Naive thymus-derived CD4-positive, alpha-beta T cell (primary cell): ENCODE data around the gene SMAD1. TPM values are rescaled to one million over a fixed set of nuclear protein-coding genes. Genes with fewer than 3 reads are reported as not detected.

Experiments
- ATAC-seq: fragments of 150-1000 bp; cut with Tn5 transposase; 2 replicates; pipeline ENCODE4 v1.10.0; 2021; ENCODE audit warnings: mild to moderate bottlenecking, moderate library complexity
- CTCF ChIA-PET: fragments of 350-600 bp; sonication (Branson Sonifier 250); formaldehyde crosslinking; loops from one replicate; lab custom pipeline; 2021; ENCODE audit warnings: antibody characterized with exemption; lab: Charles Lee
- POLR2A ChIA-PET: fragments of 350-600 bp; sonication (Branson Sonifier 250); formaldehyde crosslinking; loops from one replicate; lab custom pipeline; 2021; ENCODE audit warnings: antibody characterized with exemption, inconsistent platforms; lab: Charles Lee
- DNase-seq, 9 donors: peaks; one replicate each; pipeline versions ENCODE4 v3.0.0 to v3.0.0-alpha.2; 2020 to 2022; ENCODE audit warnings: mixed read lengths in 1 of 9
- H3K27ac ChIP-seq: one replicate; pipeline ENCODE4 v1.7.0; 2013; ENCODE audit warnings: mild to moderate bottlenecking, low read depth, low read length, moderate library complexity
- H3K27me3 ChIP-seq, 2 donors: one replicate each; pipeline ENCODE4 v1.7.0; 2013; ENCODE audit warnings: low read length in 2 of 2, mild to moderate bottlenecking in 2 of 2, moderate library complexity in 2 of 2; ENCODE audit not compliant: control insufficient read depth in 2 of 2, insufficient read depth in 2 of 2
- H3K36me3 ChIP-seq, 3 experiments: 1 replicate in 2 of 3; 2 replicates in 1 of 3; pipeline ENCODE4 v1.7.0; 2013; ENCODE audit warnings: low read length in 3 of 3, mild to moderate bottlenecking in 3 of 3, moderate library complexity in 1 of 3; ENCODE audit not compliant: insufficient read depth in 3 of 3, control insufficient read depth in 2 of 3
- H3K4me1 ChIP-seq, 2 donors: one replicate each; pipeline ENCODE4 v1.7.0; 2013; ENCODE audit warnings: low read length in 2 of 2, mild to moderate bottlenecking in 2 of 2, moderate library complexity in 1 of 2; ENCODE audit not compliant: control insufficient read depth in 2 of 2, insufficient read depth in 2 of 2
- H3K4me3 ChIP-seq: 2 replicates; pipeline ENCODE4 v1.7.0; 2013; ENCODE audit warnings: mild to moderate bottlenecking, low read length
- H3K9me3 ChIP-seq, 3 experiments: 1 replicate in 2 of 3; 2 replicates in 1 of 3; pipeline ENCODE4 v1.7.0; 2013; ENCODE audit warnings: low read length in 3 of 3; ENCODE audit not compliant: control insufficient read depth in 2 of 3
- H3K27ac Mint-ChIP-seq, 9 donors: one replicate each; pipeline ENCODE4 v1.8.0; 2020 to 2022; ENCODE audit warnings: mixed read lengths in 9 of 9, mild to moderate bottlenecking in 8 of 9, moderate library complexity in 5 of 9, inconsistent platforms in 2 of 9
- H3K27me3 Mint-ChIP-seq, 5 donors: one replicate each; pipeline ENCODE4 v1.8.0; 2021 to 2022; ENCODE audit warnings: mixed read lengths in 5 of 5, mild to moderate bottlenecking in 1 of 5
- H3K36me3 Mint-ChIP-seq, 5 donors: one replicate each; pipeline ENCODE4 v1.8.0; 2020 to 2022; ENCODE audit warnings: mixed read lengths in 5 of 5, mild to moderate bottlenecking in 3 of 5, inconsistent platforms in 1 of 5
- H3K4me1 Mint-ChIP-seq, 7 donors: one replicate each; pipeline ENCODE4 v1.8.0; 2020 to 2022; ENCODE audit warnings: mixed read lengths in 7 of 7, mild to moderate bottlenecking in 3 of 7, inconsistent platforms in 1 of 7
- H3K4me3 Mint-ChIP-seq, 10 donors: one replicate each; pipeline ENCODE4 v1.8.0; 2020 to 2022; ENCODE audit warnings: mild to moderate bottlenecking in 10 of 10, mixed read lengths in 10 of 10, moderate library complexity in 6 of 10, inconsistent platforms in 2 of 10
- H3K9me3 Mint-ChIP-seq, 11 donors: one replicate each; pipeline ENCODE4 v1.8.0; 2020 to 2022; ENCODE audit warnings: mixed read lengths in 11 of 11, mild to moderate bottlenecking in 4 of 11, inconsistent platforms in 1 of 11, moderate library complexity in 1 of 11
- intact Hi-C, 2 donors: fragments of 100-400 bp; cut with micrococcal nuclease; formaldehyde crosslinking; loops; one replicate each; pipeline ENCODE4 v1.15.1; 2023
- polyA plus RNA-seq, 2 donors: library from polyadenylated mRNA; unstranded; fragments of 300-500 nt; fragmentation: Illumina TruSeq; gene quantifications; one replicate each; pipeline ENCODE4 v1.2.3, GENCODE V29; 2021
- total RNA-seq, 6 experiments: library from RNA in 5 of 6; stranded (reverse) in 5 of 6; gene quantifications; 1 replicate in 5 of 6; 2 replicates in 1 of 6; pipeline ENCODE4 v1.2.3 and lab custom pipeline; 2021 to 2026

SMAD1 gene
- total and polyA plus RNA-seq, 7 experiments from 2014 or later, result 0.29 to 13.5 (median 1.1) TPM

DNA sequence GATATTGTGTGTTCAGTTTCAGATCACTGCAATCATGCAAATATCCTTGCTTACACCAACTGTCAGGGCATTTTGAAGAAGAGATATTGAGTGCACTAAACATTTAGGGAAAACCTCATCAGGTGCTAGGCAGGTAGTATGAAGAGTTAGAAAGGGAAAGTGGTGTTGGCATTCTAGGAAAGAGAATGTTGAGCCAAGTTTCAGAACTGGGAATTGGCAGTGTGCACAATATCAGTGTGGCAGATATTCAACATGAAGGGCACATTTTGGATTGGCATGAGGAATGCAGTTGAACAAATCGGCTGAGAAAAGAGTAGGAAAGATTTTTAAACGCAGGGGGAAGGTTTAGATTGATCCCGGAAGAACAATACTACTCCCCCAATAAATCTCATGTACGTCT lies 43.4 kb upstream of the SMAD1 start:
- POLR2A ChIA-PET, result no interaction called here
- intact Hi-C loops, result no loop called here

DNA sequence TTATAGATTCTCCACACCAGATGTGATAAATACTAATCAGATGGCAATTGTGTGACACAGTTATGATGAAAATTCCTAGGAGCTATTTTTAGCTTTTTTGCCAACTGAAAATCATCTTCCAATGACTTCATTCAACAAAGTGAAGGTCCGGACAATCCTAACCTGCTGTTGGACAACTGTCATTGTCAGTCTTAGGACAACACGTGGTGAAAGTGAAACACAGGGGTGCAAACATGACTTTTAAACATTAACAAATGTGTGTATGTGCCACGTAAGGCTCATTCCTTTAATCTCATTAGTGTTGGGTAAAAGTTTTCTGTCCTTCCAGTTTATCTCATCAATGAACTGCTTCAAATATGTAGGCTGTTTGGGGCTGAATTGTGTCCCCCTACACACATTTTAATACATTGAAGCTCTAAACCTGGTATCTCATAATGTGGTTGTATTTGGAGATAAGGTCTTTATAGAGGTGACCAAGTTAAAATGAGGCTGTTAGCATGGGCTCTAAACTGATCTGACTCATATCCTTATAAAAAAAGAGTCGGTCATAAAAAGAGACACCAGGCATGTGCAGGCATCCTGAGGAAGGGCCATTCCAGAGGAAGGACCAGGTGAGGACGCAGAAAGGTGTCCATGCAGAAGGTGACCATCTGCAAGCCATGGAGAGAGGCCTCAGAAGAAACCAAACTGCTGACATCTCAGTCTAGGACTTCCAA lies 41.2 kb upstream of the SMAD1 start:
- Mint-ChIP-seq H3K4me3 (no peak overlapping the region), H3K4me1 (no peaks in the 10 kb centered on the region), H3K27me3 (peaks cover 5 to 32% (median 14%) of the 10 kb centered on the region in 5 donors), H3K9me3 (peaks cover 0 to 8% (median 0%) of the 10 kb centered on the region in 11 donors), H3K36me3 (no peaks in the 10 kb centered on the region), H3K27ac (no peak overlapping the region)
- Histone ChIP-seq H3K4me1 (no peaks in the 10 kb centered on the region), H3K36me3 (no peaks in the 10 kb centered on the region), H3K27ac (no peak overlapping the region), H3K27me3 (no peaks in the 10 kb centered on the region), H3K4me3 (no peak overlapping the region), H3K9me3 (no peaks in the 10 kb centered on the region)
- CTCF ChIA-PET, result no interaction called here
- POLR2A ChIA-PET, result no interaction called here
- DNase-seq (no peak), ATAC-seq (no peak)
- intact Hi-C loops, result no loop called here

More for the DNA sequence above, 43.4 kb upstream of the SMAD1 start:
- CTCF ChIA-PET, result no interaction called here
- ATAC-seq (no peak), DNase-seq (no peak)
- Histone ChIP-seq H3K36me3 (no peaks in the 10 kb centered on the region), H3K27me3 (no peaks in the 10 kb centered on the region), H3K4me1 (no peaks in the 10 kb centered on the region), H3K27ac (no peak overlapping the region), H3K4me3 (no peak overlapping the region), H3K9me3 (peaks cover 0 to 6% (median 0%) of the 10 kb centered on the region in 3 experiments)
- no peak overlapping the region for H3K4me3 Mint-ChIP-seq
- H3K36me3 Mint-ChIP-seq, result no peaks in the 10 kb centered on the region
- H3K27me3 Mint-ChIP-seq, result peaks cover 2 to 37% (median 12%) of the 10 kb centered on the region in 5 donors
- H3K27ac Mint-ChIP-seq, result no peak overlapping the region
- H3K4me1 Mint-ChIP-seq, result no peaks in the 10 kb centered on the region
- peaks cover 5 to 22% (median 13%) of the 10 kb centered on the region in 11 donors for H3K9me3 Mint-ChIP-seq

DNA sequence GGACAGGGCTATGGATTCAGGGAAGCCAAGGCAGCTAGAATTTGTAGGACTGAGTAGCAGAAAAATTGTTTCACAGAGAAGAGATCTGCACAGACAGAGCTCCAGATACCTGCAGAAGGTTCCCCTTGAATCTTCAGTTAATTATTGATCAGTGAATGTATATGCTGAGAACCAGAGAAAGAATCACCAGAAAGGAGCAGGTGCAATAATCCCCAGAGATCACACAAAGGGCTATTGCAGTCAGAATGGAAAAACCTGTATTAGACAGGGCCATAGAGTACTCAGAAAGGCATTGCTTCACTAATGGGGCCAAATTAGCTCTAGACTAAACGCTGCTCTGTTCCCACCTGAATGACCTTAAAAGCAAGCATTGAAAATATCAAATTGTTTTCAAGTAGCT lies 35.5 kb upstream of the SMAD1 start:
- no peak for DNase-seq
- Mint-ChIP-seq H3K27ac (no peak overlapping the region), H3K4me3 (no peak overlapping the region), H3K4me1 (peaks cover 0 to 2% (median 0%) of the 10 kb centered on the region in 7 donors), H3K27me3 (peaks cover 0 to 17% (median 11%) of the 10 kb centered on the region in 5 donors), H3K9me3 (peaks cover 0 to 11% (median 3%) of the 10 kb centered on the region in 11 donors), H3K36me3 (no peaks in the 10 kb centered on the region)
- Histone ChIP-seq H3K27me3 (no peaks in the 10 kb centered on the region), H3K9me3 (no peaks in the 10 kb centered on the region), H3K4me3 (no peak overlapping the region), H3K4me1 (no peaks in the 10 kb centered on the region), H3K27ac (no peak overlapping the region), H3K36me3 (no peaks in the 10 kb centered on the region)
- ChIA-PET POLR2A (no interaction called here), CTCF (no interaction called here)
- intact Hi-C loops, result no loop called here
- ATAC-seq, result no peak

DNA sequence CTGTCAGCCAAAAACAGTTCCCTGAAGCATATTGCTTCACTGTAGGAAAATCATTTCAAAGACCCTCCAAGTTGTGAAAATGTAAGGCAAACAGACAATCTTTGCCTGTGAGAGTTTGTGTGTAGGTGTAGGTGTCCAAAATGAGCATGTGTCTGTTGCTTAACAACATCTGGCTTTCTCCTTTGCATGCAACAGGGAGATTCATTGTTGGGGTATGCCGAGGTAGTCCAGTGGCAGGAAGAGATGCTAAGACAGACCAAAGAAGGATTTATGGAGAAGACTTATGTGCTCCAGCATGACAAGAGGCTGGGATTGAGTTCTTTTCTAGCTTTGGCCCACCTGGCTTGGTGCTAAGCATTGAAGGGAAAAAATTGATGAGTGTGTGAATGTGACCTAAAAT lies 29.8 kb upstream of the SMAD1 start:
- Histone ChIP-seq H3K27ac (no peak overlapping the region), H3K4me3 (no peak overlapping the region), H3K9me3 (peaks cover 0 to 3% (median 0%) of the 10 kb centered on the region in 3 experiments), H3K36me3 (no peaks in the 10 kb centered on the region), H3K4me1 (no peaks in the 10 kb centered on the region), H3K27me3 (no peaks in the 10 kb centered on the region)
- DNase-seq (no peak), ATAC-seq (no peak)
- ChIA-PET CTCF (no interaction called here), POLR2A (no interaction called here)
- Mint-ChIP-seq H3K4me3 (no peak overlapping the region), H3K9me3 (peaks cover 0 to 10% (median 0%) of the 10 kb centered on the region in 11 donors), H3K27me3 (peaks cover 4 to 19% (median 10%) of the 10 kb centered on the region in 5 donors), H3K36me3 (no peaks in the 10 kb centered on the region), H3K4me1 (peaks cover 0 to 2% (median 0%) of the 10 kb centered on the region in 7 donors), H3K27ac (no peak overlapping the region)
- intact Hi-C loops, result no loop called here

DNA sequence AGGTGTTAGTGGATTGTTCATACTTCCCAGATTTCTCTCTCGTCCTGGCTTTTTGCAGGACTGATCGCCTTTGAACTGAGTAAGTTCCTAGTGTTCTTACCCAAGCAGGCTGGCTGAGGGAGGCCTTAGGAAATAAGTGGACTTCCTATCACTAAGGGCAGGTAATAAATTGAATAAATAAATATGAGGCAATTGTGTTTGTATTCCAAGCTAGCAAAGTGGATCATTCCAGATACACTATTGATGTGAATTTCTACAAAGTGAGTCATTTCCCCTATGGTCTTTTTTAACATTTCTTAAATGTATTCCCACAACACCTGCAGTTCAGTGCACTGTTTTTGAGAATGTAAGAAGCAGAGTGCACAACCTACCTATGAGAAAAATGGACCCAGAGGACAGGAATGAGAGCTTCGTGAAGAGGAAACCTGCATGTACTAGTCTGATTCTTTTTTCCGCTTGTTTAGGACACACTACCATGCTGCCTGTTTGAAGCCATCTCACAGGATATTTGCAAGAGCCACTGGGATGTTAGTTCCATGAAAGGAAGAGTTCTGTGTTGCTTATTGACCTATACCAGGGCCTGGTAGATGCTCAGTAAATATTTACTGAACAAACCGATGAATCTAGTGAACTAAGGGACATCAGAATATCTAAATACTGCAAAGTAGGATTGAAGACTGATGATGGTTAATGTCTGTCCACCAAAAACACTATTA lies 29.0 kb upstream of the SMAD1 start:
- intact Hi-C loops, result no loop called here
- Mint-ChIP-seq H3K27me3 (peaks cover 4 to 19% (median 10%) of the 10 kb centered on the region in 5 donors), H3K36me3 (no peaks in the 10 kb centered on the region), H3K27ac (no peak overlapping the region), H3K4me3 (no peak overlapping the region), H3K4me1 (peaks cover 0 to 2% (median 0%) of the 10 kb centered on the region in 7 donors), H3K9me3 (peaks cover 0 to 10% (median 0%) of the 10 kb centered on the region in 11 donors)
- DNase-seq (no peak), ATAC-seq (no peak)
- Histone ChIP-seq H3K36me3 (no peaks in the 10 kb centered on the region), H3K4me3 (no peak overlapping the region), H3K27ac (no peak overlapping the region), H3K4me1 (no peaks in the 10 kb centered on the region), H3K9me3 (peaks cover 0 to 3% (median 0%) of the 10 kb centered on the region in 3 experiments), H3K27me3 (no peaks in the 10 kb centered on the region)
- CTCF ChIA-PET, result no interaction called here
- POLR2A ChIA-PET, result no interaction called here

DNA sequence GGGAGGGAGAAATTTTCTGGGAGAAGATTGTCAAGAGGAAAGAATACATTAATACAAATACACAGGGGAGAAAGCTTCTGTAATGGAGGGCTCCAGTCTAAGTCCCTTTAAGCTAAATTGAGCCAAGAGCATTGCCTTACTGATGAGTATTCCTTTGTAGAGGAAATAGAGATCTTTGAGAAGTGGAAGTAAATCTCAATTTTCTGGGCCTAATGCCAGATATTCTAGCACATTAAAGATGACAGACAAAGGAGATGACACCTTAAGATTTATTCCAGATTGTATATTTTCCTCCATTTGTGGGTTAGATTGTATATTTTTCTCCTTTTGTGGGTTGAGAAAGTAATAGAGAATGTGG lies 28.5 kb upstream of the SMAD1 start:
- no peaks in the 10 kb centered on the region for H3K4me1 ChIP-seq
- POLR2A ChIA-PET, result no interaction called here

More for the DNA sequence above, 28.5 kb upstream of the SMAD1 start:
- DNase-seq (no peak), ATAC-seq (no peak)
- no peaks in the 10 kb centered on the region for H3K27me3 ChIP-seq
- no peak overlapping the region for H3K4me3 ChIP-seq
- Mint-ChIP-seq H3K4me3 (no peak overlapping the region), H3K27me3 (peaks cover 4 to 19% (median 15%) of the 10 kb centered on the region in 5 donors), H3K4me1 (peaks cover 0 to 2% (median 0%) of the 10 kb centered on the region in 7 donors), H3K36me3 (no peaks in the 10 kb centered on the region), H3K27ac (no peak overlapping the region), H3K9me3 (peaks cover 0 to 10% (median 0%) of the 10 kb centered on the region in 11 donors)
- no peaks in the 10 kb centered on the region for H3K36me3 ChIP-seq
- CTCF ChIA-PET, result no interaction called here
- intact Hi-C loops, result no loop called here
- H3K9me3 ChIP-seq, result peaks cover 0 to 3% (median 0%) of the 10 kb centered on the region in 3 experiments
- no peak overlapping the region for H3K27ac ChIP-seq
